GM12801 (cell line): ENCODE measurements around the gene PLCB4.

Experiments
- TF ChIP-seq, protein P1 (sequence below): IDR thresholded peaks from one replicate; pipeline ENCODE4 v1.5.1; 2011; ENCODE audit warnings: control low read depth; ENCODE audit not compliant: insufficient read length; ENCODE audit errors: extremely low read depth

Gene PLCB4

DNA sequence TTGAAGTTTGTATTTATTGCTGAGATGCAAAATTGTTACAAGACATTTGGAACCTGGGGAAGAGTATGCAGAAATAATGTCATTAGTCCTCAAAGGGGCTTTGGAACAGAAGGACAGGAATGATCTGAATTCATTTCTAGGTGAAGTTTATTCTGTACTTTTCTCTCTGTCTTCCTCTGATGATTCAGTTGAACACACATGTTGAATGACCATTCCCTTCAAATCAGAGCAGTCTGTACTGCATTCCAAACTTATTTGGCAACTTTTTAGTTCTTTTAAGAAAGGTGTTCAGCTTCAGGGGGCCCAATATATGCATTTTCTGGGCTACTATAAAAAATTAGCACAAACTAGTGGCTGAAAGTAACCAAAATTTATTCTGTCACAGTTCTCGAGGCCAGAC is 231.6 kb downstream of the PLCB4 start:
- TF ChIP-seq, protein P1, sequence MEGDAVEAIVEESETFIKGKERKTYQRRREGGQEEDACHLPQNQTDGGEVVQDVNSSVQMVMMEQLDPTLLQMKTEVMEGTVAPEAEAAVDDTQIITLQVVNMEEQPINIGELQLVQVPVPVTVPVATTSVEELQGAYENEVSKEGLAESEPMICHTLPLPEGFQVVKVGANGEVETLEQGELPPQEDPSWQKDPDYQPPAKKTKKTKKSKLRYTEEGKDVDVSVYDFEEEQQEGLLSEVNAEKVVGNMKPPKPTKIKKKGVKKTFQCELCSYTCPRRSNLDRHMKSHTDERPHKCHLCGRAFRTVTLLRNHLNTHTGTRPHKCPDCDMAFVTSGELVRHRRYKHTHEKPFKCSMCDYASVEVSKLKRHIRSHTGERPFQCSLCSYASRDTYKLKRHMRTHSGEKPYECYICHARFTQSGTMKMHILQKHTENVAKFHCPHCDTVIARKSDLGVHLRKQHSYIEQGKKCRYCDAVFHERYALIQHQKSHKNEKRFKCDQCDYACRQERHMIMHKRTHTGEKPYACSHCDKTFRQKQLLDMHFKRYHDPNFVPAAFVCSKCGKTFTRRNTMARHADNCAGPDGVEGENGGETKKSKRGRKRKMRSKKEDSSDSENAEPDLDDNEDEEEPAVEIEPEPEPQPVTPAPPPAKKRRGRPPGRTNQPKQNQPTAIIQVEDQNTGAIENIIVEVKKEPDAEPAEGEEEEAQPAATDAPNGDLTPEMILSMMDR = no peak

DNA sequence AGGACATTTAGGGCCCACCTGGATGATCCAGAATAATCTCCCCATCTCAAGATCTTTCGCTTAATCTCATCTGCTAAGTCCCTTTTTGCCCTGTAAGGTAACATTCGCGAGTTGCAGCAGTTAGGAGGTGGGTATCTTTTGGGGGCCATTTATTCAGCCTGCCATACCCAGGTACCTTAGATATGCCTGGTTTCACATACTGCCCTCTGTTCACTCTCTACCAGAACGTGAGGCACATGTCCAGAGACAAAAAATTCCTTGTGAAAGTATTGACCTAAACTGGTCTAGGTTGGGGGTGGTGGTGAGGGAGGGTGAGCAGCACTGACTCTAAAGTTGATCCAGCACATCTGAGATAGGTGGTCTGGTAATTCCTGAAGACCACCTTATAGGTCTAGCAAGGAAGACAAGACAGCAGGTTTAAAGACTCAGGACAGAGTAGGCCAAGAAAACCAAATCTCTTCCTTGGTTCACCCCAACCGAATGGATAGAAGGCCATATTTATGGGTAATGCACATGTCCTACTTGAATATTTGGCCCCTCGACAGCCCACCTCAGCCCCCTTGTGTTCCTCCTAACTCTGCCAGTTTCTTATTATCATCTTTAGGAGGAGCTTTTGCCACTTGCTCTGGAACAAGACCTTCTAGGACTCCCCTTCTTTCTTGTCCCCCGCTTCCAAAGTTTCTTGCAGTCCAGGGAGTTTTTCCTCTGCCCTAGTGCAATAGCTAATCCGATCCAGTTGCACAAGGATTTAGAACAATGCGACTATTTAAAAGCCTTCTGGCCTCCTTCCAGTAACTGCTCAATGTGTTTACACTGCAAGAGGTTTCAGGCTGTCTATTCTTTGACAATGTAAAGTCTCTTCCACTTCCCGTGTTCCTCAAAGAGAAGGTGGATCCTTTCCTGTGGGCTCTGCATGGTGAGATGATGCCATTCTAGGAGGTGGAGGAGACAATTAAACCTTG is 232.5 kb downstream of the PLCB4 start:
- TF ChIP-seq, protein P1 = no peak

DNA sequence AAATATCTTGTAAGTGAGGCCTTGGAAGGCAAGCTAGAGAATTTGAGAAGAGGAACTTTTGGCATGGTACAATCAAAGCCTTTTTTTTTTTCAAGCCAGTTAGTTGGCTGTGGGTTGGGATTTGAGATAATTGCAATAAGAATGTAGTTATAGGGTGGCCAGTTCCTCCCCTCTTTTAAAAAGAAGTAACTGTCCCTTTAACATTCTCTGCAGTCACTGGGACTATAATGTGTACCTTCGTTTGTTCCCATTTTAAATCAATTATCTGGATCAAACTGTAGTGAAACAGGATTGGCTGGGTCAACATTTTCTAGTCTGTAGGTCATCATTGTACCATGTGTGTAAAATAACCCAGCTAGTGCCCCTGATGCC is 233.2 kb downstream of the PLCB4 start:
- TF ChIP-seq, protein P1 = no peak

- TF ChIP-seq, protein P1 = no peak
Measured at GRCh38 chr20:9306521-9306920, 237.6 kb downstream of the PLCB4 start.

- TF ChIP-seq, protein P1 = no peak
Measured at GRCh38 chr20:9308056-9308455, 239.2 kb downstream of the PLCB4 start.

DNA sequence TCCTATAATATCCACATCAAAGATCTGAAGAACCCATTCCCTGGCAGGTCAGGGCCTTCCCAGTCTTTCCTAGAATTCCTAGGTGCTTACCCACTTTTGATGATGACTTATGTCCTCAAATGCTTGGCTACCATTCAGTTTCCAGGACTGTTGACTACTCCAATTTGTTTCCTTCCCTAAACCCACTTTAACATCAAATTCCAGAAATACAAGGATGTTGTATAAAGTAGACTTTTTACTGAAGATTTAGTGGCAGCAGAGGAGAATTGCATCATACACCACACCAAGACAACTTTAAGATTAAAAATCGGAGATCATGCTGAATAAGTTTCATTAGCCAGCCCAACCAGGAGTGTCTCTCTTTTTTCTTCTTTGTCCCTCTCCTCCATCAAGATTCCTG is 242.2 kb downstream of the PLCB4 start:
- TF ChIP-seq, protein P1 = no peak

- TF ChIP-seq, protein P1 = no peak
Measured at GRCh38 chr20:9319687-9320384, 250.9 kb downstream of the PLCB4 start.
